SW480 (cell line): ENCODE data around the gene FAM151A.
"Not testable (repeated sequence)": the region's sequence is repeated elsewhere in the genome, so short reads cannot be mapped to it uniquely, and the experiment has no call there.

Source experiments
- DNase-seq: peaks from one replicate; pipeline ENCODE4 v3.0.0-alpha.2; 2016; ENCODE audit warnings: low spot score

Gene FAM151A

GRCh38 chr1:54636461-54637446, 13.4 kb upstream of the FAM151A start:
- not testable (repeated sequence) for DNase-seq

- not testable (repeated sequence) for DNase-seq
These were observed 12.5 kb upstream of the FAM151A start for GRCh38 chr1:54635804-54636203.

DNA sequence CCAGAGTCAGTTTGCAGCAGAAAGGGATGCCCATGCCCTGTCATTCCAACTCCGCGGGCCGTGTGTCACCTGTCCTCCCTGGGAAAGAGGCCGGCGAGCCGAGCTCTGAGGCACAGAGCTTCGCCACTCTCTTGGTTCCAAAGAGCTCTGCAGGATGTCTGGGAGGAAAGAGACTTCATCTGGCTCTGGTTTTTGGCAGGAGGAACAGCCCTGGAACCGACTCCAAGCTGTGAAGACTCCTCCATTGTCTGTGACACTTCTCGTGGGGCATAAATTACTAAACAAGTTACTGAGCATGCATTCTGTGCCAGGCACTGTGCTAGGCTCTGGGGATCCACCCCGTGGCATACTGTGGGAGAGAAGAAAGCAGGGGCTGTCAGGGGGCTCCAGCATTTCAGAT, 3.9 kb upstream of the FAM151A start:
- DNase-seq, result no peak

DNA sequence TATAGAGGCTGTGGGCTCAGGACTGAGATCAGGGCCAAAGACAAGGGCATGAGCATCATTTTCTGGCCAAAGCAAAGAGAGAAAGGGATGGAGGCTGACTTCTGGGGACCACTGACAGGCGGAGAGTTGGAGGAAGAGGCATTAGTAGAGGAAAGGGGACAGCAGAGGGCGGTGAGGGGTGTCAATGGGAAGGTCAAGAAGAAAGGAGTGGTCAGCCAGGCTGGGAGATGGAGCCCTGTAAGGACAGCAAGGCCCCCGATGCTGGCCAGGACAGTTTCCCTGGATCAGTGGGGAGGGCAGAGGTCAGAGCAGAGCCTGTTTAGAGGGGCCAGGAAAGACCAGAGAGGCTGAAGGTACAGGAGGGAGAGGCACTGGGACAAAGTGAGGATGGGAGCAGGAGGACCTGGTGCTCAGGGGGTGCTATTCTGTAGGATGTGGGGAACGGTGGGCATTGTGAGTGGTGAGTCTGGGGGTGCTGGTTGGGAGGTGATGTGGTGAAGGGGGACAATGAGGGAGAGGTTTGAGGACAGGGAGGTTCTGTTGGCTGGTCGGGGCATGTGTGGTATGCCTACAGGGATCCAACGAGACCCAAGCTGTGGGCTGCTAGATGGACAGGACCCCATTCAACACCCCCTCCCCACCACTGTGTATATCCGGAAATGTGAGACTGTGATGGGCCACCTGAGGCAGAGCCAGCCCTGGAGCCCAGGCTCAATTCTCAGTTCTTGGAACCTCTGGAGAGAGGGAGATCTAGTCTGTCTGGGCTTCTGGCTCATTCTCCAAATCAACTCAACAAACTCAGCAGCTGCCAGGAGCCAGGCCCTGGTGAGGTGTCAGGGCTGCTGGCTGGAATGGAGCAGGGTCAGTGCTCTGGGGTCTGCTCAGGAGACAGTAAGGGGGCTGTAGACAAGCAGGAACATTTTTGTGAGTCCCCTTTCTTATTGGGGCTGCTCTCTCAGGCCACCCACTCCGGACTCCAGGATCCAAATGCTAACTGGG, 1.4 kb upstream of the FAM151A start:
- DNase-seq, result no peak

- DNase-seq, result no peak
These were observed 3.6 kb downstream of the FAM151A start for GRCh38 chr1:54619749-54620148.

DNA sequence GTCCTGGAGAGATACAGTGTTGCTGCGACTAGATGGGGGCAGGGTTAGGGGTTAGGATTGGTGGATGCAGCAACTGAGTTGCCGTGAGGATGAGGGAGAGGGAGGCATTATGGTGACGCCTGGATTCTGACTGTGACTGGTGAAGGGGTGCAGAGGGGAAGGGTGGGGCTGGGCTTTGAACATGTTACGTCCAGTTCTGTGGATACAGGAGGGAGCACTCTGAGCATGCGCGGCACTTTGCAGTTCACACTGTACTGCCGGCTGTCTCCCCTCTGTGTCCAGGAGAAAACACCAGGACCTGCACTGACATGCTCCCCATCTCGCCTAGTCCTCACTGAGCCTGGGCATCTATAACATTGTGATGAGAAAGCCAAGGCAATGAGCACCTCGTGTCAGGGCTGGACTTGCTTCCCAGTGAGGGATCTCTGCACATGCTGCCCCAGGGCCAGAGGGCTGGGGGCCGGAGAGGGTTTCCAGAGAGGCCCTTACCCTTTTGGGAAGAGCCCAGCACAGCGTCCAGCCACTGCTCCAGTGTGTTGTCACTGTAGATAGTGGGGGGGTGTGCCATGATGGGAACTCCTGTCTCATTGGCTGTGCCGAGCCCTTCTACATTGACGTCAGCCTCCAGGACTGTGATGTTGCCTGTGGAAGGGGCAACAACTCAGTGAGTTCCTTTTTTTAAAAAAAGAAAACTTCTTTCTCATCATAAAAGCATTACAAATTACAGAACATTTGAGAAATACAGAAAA, 7.6 kb downstream of the FAM151A start:
- DNase-seq, result no peak

DNA sequence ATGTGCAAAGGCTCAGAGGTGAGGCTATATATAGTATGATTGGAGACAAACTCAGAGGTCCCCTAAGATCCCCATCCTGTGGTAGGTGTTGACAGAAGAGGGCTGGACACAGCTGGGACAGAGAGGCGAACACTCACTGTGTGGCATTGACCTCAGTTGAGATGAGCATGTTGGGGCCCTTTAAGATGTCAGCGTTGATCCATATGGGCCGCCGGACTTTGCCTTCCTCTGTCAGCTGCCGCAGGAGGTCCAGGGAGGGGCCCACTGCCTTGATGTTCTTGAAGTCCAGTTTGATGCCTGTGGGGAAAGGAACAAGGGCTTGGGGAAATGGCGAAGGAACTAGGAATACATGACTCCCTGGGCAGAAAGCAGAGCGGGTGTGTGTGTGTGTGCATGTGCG, 8.8 kb downstream of the FAM151A start:
- no peak for DNase-seq

- DNase-seq, result peak; percentile 28
These were observed 9.3 kb downstream of the FAM151A start for GRCh38 chr1:54614024-54614423.

DNA sequence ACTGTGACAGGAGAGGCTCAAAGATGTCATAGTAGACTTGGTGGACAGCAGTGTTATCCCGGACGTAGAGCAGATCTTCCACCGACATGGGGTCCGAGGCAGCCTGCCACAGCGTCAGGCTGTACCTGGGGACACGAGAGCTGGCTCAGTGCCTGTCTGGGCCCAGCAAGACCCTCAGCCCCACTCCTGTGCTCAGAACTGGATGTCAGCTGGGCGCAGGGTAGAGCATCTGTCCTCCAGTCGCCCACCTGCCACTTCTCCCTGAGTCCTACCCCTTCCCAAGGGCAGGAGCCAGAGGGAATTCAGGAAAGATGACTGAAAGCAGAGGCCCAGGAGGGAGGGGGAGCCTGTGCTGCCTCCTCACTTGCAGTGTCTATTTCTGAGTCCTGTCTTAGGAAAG, 11.7 kb downstream of the FAM151A start:
- no peak for DNase-seq

DNA sequence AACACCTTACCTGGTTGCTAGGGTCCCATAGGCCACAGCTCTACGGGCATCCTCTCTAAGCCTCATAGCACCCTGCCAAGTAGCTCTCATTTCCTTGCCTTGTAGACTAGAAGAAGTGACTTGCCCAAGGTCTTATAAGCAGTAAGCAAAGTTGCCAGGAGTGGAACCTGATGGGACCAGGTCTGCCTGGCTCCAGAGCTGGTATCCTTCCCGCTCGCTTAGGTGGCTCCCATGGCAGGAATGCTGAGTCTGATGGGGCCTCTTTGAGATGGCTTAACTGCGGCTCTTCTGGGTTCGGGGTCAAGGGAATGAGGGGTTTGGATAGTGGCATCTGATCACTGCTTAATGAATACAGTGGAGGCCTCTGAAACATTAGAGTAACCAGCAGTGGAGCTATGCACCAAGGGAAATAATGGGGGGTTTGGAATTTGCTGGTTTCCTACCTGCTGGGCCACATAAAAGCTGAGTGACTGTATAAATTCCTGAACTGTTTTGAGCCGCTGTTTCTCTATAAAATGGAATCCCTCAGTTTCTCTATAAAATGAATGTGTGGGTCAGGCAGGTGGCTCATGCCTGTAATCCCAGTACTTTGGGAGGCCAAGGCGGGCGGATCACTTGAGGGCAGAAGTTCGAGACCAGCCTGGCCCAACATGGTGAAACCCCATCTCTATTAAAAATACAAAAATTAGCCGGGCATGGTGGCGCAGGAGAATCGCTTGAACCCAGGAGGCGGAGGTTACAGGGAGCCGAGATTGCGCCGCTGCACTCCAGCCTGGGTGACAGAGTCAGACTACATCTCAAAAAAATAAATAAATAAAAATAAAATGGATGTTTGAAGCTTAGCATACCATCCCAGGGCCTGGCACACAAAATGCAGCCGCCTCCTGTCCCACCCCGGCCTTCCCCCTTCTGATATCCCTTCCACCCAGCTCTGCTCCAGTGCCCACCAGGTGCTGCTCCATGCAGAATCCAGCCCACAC, 12.4 kb downstream of the FAM151A start:
- no peak for DNase-seq

DNA sequence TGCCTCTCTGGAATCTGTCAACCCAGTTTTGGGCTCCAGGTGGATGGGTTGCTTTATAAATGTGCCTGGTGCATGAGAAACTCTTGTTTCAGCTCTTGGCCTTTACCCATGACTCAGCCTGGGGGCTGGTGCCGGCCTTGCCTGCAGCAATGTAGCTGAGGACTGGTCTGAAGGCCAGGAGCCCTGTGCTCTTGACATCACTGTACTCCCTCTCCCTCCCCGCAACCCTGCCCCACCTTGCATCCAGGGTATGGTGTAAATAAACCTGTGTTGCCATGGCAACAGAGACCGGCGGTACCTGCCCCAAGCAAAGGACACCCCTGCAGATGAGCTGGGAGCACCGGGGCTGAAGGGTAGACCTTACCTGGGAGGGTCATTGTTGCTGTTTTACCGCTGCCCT, 13.3 kb downstream of the FAM151A start:
- DNase-seq, result no peak

DNA sequence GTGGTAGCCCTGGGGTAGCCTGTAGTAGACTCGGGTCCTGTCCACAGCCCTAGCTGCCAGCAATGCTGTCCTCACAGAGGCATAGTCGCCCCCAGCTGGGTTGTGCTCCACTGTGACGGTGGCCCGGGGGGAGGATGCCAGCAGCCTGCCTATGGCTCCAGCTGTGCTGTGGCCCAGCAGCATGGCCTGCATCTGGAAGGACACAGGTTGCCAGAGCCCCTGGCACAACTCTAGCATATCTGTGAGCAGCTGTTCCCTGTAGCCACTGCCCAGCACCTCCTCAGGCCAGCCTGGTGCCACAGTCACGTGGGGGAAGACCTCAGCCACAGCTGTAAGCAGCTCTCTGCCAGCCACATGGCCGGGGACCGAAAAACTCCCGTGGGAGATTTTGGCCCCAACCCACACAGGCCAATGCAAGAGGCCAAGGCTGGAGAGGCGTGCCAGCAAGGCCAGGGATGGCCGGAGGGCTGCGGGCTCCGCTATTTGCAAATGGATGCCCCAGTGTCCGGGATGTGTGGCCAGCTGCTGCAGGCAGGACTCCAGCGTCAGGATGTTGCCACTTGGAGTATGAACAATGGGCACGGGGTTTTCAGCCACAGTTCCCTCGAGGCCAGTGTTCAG, 13.9 kb downstream of the FAM151A start:
- DNase-seq, result no peak

DNA sequence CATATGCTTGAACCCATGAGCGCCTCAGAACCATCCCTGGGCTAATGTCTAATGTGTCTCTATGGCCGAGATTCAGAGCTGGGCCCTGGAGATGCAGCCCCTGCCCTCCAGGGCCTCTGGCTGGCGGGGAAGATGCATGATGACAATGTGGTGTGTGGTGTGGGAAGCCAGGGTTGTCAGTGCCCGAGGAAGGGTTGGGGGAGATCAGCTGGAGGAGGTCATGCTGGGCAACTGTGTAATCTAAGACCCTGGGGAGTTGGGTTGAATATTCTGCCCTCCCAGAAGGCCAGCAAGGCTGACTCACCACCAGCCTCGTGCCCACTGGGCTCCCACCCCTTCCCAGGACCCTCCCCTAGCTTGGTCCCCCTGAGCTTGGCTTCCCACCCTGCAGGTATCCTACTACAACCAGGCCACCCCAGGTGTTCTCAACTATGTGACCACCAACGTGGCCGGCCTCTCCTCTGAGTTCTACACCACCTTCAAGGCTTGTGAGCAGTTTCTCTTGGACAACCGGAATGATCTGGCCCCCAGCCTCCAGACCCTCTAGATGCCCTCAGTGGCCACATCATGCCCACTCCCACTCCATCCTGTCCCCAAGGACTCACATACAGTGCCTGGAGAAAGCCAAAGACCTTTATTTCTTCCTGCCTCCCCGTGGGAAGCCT, 14.6 kb downstream of the FAM151A start:
- no peak for DNase-seq

- DNase-seq, result no peak
These were observed 15.3 kb downstream of the FAM151A start for GRCh38 chr1:54607821-54608565.

DNA sequence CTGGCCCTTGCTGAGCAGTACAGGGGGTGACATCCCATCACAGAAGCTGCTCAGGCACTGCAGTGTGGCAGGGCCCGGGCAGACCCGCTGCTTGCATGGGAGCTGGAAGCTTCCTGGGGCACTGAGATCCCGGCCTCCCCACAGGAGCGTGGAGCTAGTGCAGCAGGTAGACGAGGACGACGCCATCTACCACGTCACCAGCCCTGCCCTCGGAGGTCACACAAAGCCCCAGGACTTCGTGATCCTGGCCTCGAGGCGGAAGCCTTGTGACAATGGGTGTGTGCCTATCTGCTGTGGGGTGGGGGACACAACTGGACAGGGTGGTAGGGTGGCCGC, 16.4 kb downstream of the FAM151A start:
- DNase-seq, result no peak

- DNase-seq, result no peak
These were observed 17.0 kb downstream of the FAM151A start for GRCh38 chr1:54606096-54606989.

GRCh38 chr1:54604572-54605370, 18.6 kb downstream of the FAM151A start:
- no peak for DNase-seq
